ENCODE data around the gene PPP1R1B.

PPP1R1B gene

GRCh38 chr17:39648616-39649366 lies 22.0 kb downstream of the PPP1R1B start:
- H3K27me3 ChIP-seq (ENCODE audit: insufficient read depth, low read length), result no peaks in the 10 kb centered on the region
- H3K79me2 ChIP-seq (ENCODE audit: control insufficient read depth, insufficient read depth, low read length, unreplicated experiment), result peaks cover 17% of the 10 kb centered on the region
- no peak overlapping the region for H3K4me3 ChIP-seq (ENCODE audit: low read depth, low read length)
- no peak overlapping the region for H3K27ac ChIP-seq (ENCODE audit: low read depth, low read length)
- no peak overlapping the region for H2AFZ ChIP-seq (ENCODE audit: low read length, unreplicated experiment)
- no peaks in the 10 kb centered on the region for H3K36me3 ChIP-seq (ENCODE audit: insufficient read depth, low read length)
- H3K4me1 ChIP-seq (ENCODE audit: control insufficient read depth, insufficient read depth, low read length, unreplicated experiment), result no peaks in the 10 kb centered on the region

DNA sequence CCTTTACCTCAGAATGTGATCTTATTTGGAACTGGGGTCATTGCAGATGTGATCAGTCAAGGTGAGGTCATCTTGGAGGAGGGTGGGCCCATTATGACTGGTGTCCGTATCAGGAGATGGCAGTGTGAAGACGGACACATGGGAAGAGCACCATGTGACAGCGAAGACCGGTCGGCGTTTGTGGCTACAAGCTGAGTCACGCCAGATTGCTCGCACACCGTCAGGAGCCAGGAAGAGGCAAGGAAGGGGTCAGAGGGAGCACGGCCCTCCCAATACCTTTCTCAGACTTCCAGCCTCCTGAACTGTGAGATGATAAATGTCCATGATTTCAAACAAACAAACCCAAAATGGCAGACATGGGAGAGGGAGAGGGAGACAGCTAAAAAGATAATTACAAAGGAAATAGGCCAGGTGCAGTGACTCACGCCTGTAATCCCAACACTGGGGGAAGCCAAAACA lies 23.4 kb downstream of the PPP1R1B start:
- no peaks in the 10 kb centered on the region for H3K27me3 ChIP-seq (ENCODE audit: insufficient read depth, low read length)
- peaks cover 11% of the 10 kb centered on the region for H3K79me2 ChIP-seq (ENCODE audit: control insufficient read depth, insufficient read depth, low read length, unreplicated experiment)
- no peaks in the 10 kb centered on the region for H3K36me3 ChIP-seq (ENCODE audit: insufficient read depth, low read length)
- no peak overlapping the region for H2AFZ ChIP-seq (ENCODE audit: low read length, unreplicated experiment)
- no peak overlapping the region for H3K4me3 ChIP-seq (ENCODE audit: low read depth, low read length)
- no peaks in the 10 kb centered on the region for H3K4me1 ChIP-seq (ENCODE audit: control insufficient read depth, insufficient read depth, low read length, unreplicated experiment)
- no peak overlapping the region for H3K27ac ChIP-seq (ENCODE audit: low read depth, low read length)

- no peaks in the 10 kb centered on the region for H3K4me1 ChIP-seq (ENCODE audit: control insufficient read depth, insufficient read depth, low read length, unreplicated experiment)
- no peak overlapping the region for H2AFZ ChIP-seq (ENCODE audit: low read length, unreplicated experiment)
- H3K4me3 ChIP-seq (ENCODE audit: low read depth, low read length), result no peak overlapping the region
- no peak overlapping the region for H3K27ac ChIP-seq (ENCODE audit: low read depth, low read length)
- H3K36me3 ChIP-seq (ENCODE audit: insufficient read depth, low read length), result no peaks in the 10 kb centered on the region
- peaks cover 7% of the 10 kb centered on the region for H3K79me2 ChIP-seq (ENCODE audit: control insufficient read depth, insufficient read depth, low read length, unreplicated experiment)
- H3K27me3 ChIP-seq (ENCODE audit: insufficient read depth, low read length), result no peaks in the 10 kb centered on the region
Measured at GRCh38 chr17:39651923-39652586, 25.3 kb downstream of the PPP1R1B start.

DNA sequence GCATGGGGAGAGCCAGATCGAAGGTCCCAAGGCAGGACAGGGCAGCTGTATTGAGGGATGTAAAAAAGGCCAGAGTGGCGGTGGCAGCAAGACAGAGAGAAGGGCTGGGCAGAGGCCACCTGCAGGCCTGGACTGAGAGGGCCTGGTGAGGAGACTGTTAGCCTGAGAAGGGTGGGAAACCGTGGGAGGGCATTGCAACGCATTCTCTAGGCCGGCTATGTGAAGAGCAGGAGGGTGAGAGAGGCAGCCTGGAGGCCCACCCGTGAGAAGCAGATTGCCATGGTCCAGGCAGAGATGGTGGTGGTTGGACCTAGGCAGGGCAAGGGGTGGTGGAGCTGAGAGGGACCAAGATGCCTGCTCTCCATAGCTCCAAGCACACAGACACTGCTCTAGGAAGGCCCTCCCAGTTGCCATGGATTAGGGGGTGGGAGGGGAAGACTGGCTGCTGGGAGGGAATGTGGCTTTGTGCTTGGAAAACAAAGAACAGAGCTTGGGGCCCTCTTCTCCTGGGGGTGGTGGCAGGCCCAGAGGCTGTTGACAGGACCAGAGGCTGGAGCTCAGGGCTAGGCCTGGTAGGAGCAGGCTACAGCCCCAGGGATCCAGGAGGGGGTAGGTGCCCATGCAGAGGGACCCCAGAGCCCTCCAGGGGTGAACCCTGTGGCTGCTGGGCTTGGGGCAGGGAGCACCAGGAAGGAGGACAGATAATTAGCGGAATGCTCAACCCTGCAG lies 26.0 kb downstream of the PPP1R1B start:
- H2AFZ ChIP-seq (ENCODE audit: low read length, unreplicated experiment), result no peak overlapping the region
- H3K36me3 ChIP-seq (ENCODE audit: insufficient read depth, low read length), result no peaks in the 10 kb centered on the region
- no peak overlapping the region for H3K27ac ChIP-seq (ENCODE audit: low read depth, low read length)
- H3K79me2 ChIP-seq (ENCODE audit: control insufficient read depth, insufficient read depth, low read length, unreplicated experiment), result peaks cover under 1% of the 10 kb centered on the region
- H3K4me1 ChIP-seq (ENCODE audit: control insufficient read depth, insufficient read depth, low read length, unreplicated experiment), result no peaks in the 10 kb centered on the region
- H3K27me3 ChIP-seq (ENCODE audit: insufficient read depth, low read length), result no peaks in the 10 kb centered on the region
- H3K4me3 ChIP-seq (ENCODE audit: low read depth, low read length), result no peak overlapping the region

DNA sequence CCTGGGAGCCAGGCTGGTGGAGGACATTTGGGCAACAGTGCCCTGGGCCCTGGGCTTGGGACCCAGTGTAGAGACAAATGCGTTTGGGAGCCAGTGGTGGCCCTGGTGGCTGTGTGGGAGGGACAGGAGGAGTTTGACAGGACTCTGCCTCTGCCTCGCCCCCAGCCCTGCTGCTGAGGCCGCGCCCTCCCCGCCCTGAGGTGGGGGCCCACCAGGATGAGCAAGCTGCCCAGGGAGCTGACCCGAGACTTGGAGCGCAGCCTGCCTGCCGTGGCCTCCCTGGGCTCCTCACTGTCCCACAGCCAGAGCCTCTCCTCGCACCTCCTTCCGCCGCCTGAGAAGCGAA lies 26.5 kb downstream of the PPP1R1B start:
- H3K27ac ChIP-seq (ENCODE audit: low read depth, low read length), result no peak overlapping the region
- no peaks in the 10 kb centered on the region for H3K27me3 ChIP-seq (ENCODE audit: insufficient read depth, low read length)
- H3K4me3 ChIP-seq (ENCODE audit: low read depth, low read length), result no peak overlapping the region
- H3K4me1 ChIP-seq (ENCODE audit: control insufficient read depth, insufficient read depth, low read length, unreplicated experiment), result no peaks in the 10 kb centered on the region
- H3K79me2 ChIP-seq (ENCODE audit: control insufficient read depth, insufficient read depth, low read length, unreplicated experiment), result no peaks in the 10 kb centered on the region
- no peaks in the 10 kb centered on the region for H3K36me3 ChIP-seq (ENCODE audit: insufficient read depth, low read length)
- no peak overlapping the region for H2AFZ ChIP-seq (ENCODE audit: low read length, unreplicated experiment)

DNA sequence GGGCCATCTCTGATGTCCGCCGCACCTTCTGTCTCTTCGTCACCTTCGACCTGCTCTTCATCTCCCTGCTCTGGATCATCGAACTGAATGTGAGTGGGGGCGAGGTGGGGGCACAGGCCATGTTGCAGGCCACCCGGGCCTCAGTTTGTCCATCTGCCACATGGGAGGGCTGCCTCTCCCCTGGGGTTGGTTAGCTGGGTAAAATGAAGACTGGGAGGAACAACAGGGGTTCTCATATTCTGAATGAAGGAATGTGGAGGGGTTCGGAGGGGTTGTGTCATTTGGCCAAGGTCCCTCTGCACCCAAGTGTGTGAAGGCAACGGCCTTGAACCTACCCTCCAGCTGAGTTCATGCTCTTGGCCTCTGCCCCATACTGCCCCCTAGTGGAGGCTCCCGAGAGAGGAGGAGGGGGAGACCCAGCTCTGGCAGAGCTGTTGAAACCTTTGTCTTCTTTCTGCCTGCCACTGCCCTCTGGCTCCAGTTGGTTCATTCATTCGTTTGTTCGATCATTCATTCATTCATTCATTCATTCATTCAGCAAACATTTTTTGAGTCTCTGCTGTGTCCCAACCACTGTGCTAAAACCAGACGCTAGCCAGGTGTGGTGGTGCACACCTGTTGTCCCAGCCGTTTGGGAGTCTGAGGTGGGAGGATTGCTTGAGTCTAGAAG lies 27.0 kb downstream of the PPP1R1B start:
- H3K4me1 ChIP-seq (ENCODE audit: control insufficient read depth, insufficient read depth, low read length, unreplicated experiment), result no peaks in the 10 kb centered on the region
- H3K36me3 ChIP-seq (ENCODE audit: insufficient read depth, low read length), result no peaks in the 10 kb centered on the region
- no peak overlapping the region for H3K27ac ChIP-seq (ENCODE audit: low read depth, low read length)
- H3K27me3 ChIP-seq (ENCODE audit: insufficient read depth, low read length), result no peaks in the 10 kb centered on the region
- H3K4me3 ChIP-seq (ENCODE audit: low read depth, low read length), result no peak overlapping the region
- H3K79me2 ChIP-seq (ENCODE audit: control insufficient read depth, insufficient read depth, low read length, unreplicated experiment), result no peaks in the 10 kb centered on the region
- H2AFZ ChIP-seq (ENCODE audit: low read length, unreplicated experiment), result no peak overlapping the region

DNA sequence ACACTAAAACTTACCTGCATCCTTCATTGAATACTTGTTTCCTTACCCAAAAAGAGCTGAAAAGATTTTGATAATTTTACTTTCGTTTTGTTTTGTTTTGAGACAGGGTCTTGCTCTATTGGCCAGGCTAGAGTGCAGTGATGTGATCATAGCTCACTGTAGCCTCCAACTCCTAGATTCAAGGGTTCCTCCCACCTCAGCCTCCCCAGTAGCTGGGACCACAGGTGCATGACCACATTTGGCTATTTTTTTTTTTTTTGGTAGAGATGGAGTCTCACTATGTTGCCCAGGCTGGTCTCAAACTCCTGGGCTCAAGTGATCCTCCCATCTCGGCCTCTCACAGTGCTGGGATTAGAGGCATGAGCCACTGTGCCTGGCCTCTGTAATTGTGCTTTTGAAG lies 28.4 kb downstream of the PPP1R1B start:
- Histone ChIP-seq H3K79me2 (ENCODE audit: control insufficient read depth, insufficient read depth, low read length, unreplicated experiment) (no peaks in the 10 kb centered on the region), H3K36me3 (ENCODE audit: insufficient read depth, low read length) (no peaks in the 10 kb centered on the region), H2AFZ (ENCODE audit: low read length, unreplicated experiment) (no peak overlapping the region), H3K27ac (ENCODE audit: low read depth, low read length) (no peak overlapping the region), H3K27me3 (ENCODE audit: insufficient read depth, low read length) (no peaks in the 10 kb centered on the region), H3K4me3 (ENCODE audit: low read depth, low read length) (no peak overlapping the region), H3K4me1 (ENCODE audit: control insufficient read depth, insufficient read depth, low read length, unreplicated experiment) (no peaks in the 10 kb centered on the region)

DNA sequence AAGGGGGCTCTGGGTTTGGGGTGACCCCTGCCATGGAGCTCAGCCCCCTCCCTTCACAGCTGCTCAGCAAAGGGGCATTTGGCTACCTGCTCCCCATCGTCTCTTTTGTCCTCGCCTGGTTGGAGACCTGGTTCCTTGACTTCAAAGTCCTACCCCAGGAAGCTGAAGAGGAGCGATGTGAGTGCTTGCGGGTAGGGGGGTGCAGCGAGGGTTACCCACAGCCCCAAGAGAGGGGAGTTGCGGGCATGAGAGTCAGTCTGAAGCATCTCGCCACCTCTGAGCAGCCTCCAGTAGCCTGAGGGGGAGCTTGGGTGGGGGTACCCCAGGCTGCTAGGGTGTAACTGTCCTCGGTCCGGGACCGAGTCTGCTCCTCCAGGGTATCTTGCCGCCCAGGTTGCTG lies 31.6 kb downstream of the PPP1R1B start:
- Histone ChIP-seq H2AFZ (ENCODE audit: low read length, unreplicated experiment) (no peak overlapping the region), H3K27ac (ENCODE audit: low read depth, low read length) (no peak overlapping the region), H3K79me2 (ENCODE audit: control insufficient read depth, insufficient read depth, low read length, unreplicated experiment) (no peaks in the 10 kb centered on the region), H3K4me3 (ENCODE audit: low read depth, low read length) (no peak overlapping the region), H3K36me3 (ENCODE audit: insufficient read depth, low read length) (no peaks in the 10 kb centered on the region), H3K4me1 (ENCODE audit: control insufficient read depth, insufficient read depth, low read length, unreplicated experiment) (no peaks in the 10 kb centered on the region), H3K27me3 (ENCODE audit: insufficient read depth, low read length) (no peaks in the 10 kb centered on the region)

DNA sequence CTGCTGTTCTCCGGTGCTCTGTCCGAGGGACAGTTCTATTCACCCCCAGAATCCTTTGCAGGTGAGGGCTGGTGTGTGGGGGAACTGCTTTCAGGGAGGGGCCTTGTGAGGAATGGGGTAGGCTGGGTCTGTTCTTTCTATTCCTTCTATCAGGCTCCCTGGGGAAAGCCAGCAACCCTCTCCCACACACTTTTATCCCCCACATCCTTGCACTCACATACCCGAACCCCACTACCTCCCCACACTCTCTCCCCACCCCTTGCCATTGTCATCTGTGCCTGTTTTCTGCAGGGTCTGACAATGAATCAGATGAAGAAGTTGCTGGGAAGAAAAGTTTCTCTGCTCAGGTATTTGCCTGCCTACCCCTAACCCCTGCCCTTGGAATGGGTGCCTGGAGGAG lies 32.0 kb downstream of the PPP1R1B start:
- H3K4me3 ChIP-seq (ENCODE audit: low read depth, low read length), result no peak overlapping the region
- H2AFZ ChIP-seq (ENCODE audit: low read length, unreplicated experiment), result no peak overlapping the region
- peaks cover 2% of the 10 kb centered on the region for H3K4me1 ChIP-seq (ENCODE audit: control insufficient read depth, insufficient read depth, low read length, unreplicated experiment)
- no peak overlapping the region for H3K27ac ChIP-seq (ENCODE audit: low read depth, low read length)
- H3K27me3 ChIP-seq (ENCODE audit: insufficient read depth, low read length), result no peaks in the 10 kb centered on the region
- H3K36me3 ChIP-seq (ENCODE audit: insufficient read depth, low read length), result no peaks in the 10 kb centered on the region
- no peaks in the 10 kb centered on the region for H3K79me2 ChIP-seq (ENCODE audit: control insufficient read depth, insufficient read depth, low read length, unreplicated experiment)

DNA sequence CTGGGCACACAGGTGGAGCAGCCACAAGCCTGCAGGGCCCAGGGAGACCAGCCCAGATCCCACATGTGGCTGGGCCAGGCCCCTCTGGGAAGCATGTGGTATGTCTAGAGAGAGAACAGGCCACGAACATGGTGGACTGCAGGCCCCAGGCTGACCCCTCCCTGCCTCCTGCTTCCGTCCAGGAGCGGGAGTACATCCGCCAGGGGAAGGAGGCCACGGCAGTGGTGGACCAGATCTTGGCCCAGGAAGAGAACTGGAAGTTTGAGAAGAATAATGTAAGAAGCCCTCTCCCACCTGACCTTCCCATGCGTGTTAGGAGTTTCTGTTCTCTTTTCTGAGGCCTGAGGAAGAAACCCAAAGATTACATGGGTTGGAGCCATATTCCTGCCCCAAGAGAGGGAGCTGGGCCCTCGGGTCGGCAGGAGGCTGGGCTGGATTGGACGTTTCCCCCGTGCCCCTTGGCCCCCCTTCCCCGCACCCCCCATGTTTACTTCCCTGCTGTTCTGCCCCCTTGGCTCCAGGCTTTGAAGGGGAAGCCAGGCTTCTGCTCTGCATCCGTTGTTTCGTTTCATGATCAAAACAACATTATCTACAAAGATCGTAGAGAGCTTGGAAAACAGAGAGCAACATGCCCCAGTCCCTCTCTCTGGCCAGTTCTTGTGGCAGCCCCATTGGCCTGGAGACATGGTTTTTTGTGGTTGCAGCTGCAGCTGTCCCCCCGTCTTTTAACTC lies 32.7 kb downstream of the PPP1R1B start:
- H3K79me2 ChIP-seq (ENCODE audit: control insufficient read depth, insufficient read depth, low read length, unreplicated experiment), result no peaks in the 10 kb centered on the region
- no peak overlapping the region for H2AFZ ChIP-seq (ENCODE audit: low read length, unreplicated experiment)
- H3K27me3 ChIP-seq (ENCODE audit: insufficient read depth, low read length), result no peaks in the 10 kb centered on the region
- H3K36me3 ChIP-seq (ENCODE audit: insufficient read depth, low read length), result no peaks in the 10 kb centered on the region
- no peak overlapping the region for H3K27ac ChIP-seq (ENCODE audit: low read depth, low read length)
- peaks cover 5% of the 10 kb centered on the region for H3K4me1 ChIP-seq (ENCODE audit: control insufficient read depth, insufficient read depth, low read length, unreplicated experiment)
- no peak overlapping the region for H3K4me3 ChIP-seq (ENCODE audit: low read depth, low read length)
